IPS-20b (cell line): ENCODE results near the gene LRRC1.

Source experiments
- H3K27ac ChIP-seq: one replicate; pipeline ENCODE4 v1.5.1; 2013; ENCODE audit warnings: low read length
- H3K27me3 ChIP-seq: 2 replicates; pipeline ENCODE4 v1.6.1; 2013; ENCODE audit warnings: mild to moderate bottlenecking, low read length, inconsistent platforms; ENCODE audit not compliant: insufficient read depth
- H3K36me3 ChIP-seq: 2 replicates; pipeline ENCODE4 v1.6.1; 2013; ENCODE audit warnings: low read depth, mild to moderate bottlenecking, inconsistent platforms, low read length, moderate library complexity; ENCODE audit not compliant: insufficient read depth
- H3K4me1 ChIP-seq: 2 replicates; pipeline ENCODE4 v1.6.1; 2013; ENCODE audit warnings: mild to moderate bottlenecking, control low read depth, inconsistent platforms, low read length, moderate library complexity; ENCODE audit not compliant: insufficient read depth
- H3K4me3 ChIP-seq: 2 replicates; pipeline ENCODE4 v1.5.1; 2013; ENCODE audit warnings: mild to moderate bottlenecking, low read length, inconsistent platforms
- H3K9ac ChIP-seq: 2 replicates; pipeline ENCODE4 v1.6.1; 2013; ENCODE audit warnings: low read depth, mild to moderate bottlenecking, inconsistent platforms, low read length, moderate library complexity
- H3K9me3 ChIP-seq: 2 replicates; pipeline ENCODE4 v1.6.1; 2013; ENCODE audit warnings: mild to moderate bottlenecking, low read depth, low read length, inconsistent platforms; ENCODE audit not compliant: insufficient read depth

Gene LRRC1

DNA sequence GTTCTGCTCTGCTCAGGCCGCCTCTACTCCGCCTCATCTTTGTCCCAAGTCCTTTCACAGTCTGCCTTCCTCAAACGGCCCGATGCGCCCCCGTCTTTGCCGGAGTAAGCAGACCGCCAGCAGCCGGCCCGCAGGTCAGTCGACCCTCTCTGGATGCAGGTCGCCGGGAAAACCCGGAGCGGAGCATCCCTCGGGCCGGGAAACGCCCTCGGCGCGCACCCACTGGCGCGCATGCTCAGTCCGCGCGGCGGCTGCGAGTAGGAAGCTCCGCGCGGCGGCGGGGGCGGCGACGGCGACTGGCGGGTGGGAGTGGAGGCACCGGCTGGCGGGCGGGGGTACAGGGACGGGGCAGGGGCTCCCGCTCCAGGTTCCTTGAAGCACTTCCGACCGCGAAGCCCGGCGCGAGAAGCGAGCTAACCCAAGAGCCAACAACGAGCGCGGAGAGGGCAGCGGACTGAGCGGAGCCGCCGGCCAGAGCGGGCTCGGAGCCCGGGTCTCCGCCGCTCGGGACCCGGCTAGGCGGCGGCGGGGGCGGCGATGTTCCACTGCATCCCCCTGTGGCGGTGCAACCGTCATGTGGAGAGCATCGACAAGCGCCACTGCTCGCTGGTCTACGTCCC, at the start of gene LRRC1:
Gene LRRC1 (plus strand): TSS at position 286 of the 620 bp plus-strand sequence. CDS start 252 bp downstream, at position 538.
- H3K4me1 ChIP-seq, result peaks cover 11% of the 10 kb centered on the region; the same call in 1 of the 2 replicates
- no peaks in the 10 kb centered on the region for H3K9me3 ChIP-seq
- H3K9ac ChIP-seq, result peak within 1 kb of the TSS; percentile 84
- H3K4me3 ChIP-seq, result peak within 1 kb of the TSS; percentile 92
- no peaks in the 10 kb centered on the region for H3K36me3 ChIP-seq
- H3K27ac ChIP-seq, result peak within 1 kb of the TSS; percentile 68
- H3K27me3 ChIP-seq, result peaks cover 26% of the 10 kb centered on the region

DNA sequence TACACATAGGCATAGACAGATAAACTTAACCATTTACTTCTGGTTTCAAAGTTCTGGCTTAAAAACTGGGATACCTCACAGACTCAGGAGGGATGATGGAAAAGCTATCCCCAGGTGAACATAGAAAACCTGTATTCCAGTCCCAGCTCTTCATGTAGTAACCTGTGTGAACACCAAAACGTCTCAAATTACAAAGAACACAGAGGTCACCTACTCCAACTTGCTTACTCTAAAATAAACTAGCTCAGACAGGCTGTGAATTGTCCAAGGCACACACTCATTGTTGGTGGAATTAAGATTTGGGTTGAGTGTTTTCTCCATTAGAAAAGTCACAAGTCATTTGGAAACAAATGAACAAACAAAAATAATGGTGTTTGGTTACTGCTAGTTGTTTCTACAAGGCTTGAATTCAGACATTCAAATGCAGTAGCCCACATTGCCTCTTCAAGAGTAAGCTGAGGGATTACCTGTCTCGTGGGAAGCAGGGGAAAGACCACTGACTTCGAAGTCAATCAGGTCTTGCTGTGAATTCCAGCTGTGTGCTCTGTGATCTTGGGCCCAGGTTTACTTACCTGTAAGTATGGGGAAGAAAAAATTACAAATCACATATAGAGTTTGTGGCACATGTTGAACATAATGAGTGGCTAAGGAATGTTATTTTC, 48.2 kb upstream of the LRRC1 start:
- no peak overlapping the region for H3K27ac ChIP-seq
- H3K9me3 ChIP-seq, result no peaks in the 10 kb centered on the region
- H3K27me3 ChIP-seq, result no peaks in the 10 kb centered on the region
- no peaks in the 10 kb centered on the region for H3K36me3 ChIP-seq
- no peak overlapping the region for H3K4me3 ChIP-seq
- H3K4me1 ChIP-seq, result peaks cover 7% of the 10 kb centered on the region; the same call in 1 of the 2 replicates
- H3K9ac ChIP-seq, result no peak overlapping the region

DNA sequence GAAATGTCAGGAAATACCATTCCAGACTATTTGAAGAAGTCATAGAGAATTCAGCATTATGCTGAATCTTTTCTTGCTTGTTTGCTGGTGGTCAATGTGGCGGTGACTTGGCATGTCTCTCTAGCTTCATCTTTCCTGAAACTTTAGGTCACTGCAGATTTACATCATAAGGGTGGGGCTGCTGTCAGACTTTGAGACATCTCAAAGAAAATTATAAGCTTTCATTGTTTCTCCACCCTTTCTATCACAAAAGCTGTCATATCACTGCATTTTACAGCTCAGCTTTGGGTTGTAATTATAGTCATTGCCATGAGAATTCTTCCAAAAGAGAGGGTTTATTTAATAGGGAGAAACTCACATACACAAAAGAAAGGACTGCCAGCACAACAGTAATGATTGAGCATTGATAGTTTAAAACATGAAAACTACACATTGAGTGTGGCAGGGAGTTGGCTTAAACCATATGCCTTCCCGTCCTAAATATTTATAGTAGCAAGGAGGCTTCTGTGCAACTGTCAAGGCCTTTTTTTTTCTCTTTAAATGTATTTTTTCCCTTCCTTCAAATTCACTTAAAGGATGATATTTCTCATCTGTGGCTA, 44.7 kb upstream of the LRRC1 start:
- H3K27ac ChIP-seq, result no peak overlapping the region
- H3K9ac ChIP-seq, result no peak overlapping the region
- H3K9me3 ChIP-seq, result no peaks in the 10 kb centered on the region
- no peak overlapping the region for H3K4me3 ChIP-seq
- no peaks in the 10 kb centered on the region for H3K27me3 ChIP-seq
- H3K36me3 ChIP-seq, result no peaks in the 10 kb centered on the region
- 0 out of 2 replicates have a peak, but pooled peaks cover 7% of the 10 kb centered on the region for H3K4me1 ChIP-seq

DNA sequence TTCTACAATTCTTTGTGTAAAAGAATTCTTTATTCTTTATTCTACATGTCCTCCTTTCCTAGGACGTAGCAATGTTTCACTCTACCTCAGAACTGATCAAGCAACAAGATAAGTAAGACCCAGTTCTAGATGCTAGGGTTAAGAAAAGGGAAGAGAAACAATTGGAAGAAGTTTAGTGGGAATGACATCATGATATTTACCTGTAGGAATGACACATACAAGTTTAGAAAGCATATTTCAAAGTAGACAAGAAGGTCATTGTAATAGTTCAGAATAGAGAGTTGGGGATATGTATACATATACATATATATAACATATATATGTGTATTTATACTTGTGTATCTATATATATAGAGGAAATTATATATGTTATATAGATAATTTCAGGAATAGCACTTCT, 43.4 kb upstream of the LRRC1 start:
- Histone ChIP-seq H3K36me3 (no peaks in the 10 kb centered on the region), H3K9me3 (no peaks in the 10 kb centered on the region), H3K27ac (no peak overlapping the region), H3K27me3 (no peaks in the 10 kb centered on the region), H3K4me1 (0 out of 2 replicates have a peak, but pooled peaks cover 5% of the 10 kb centered on the region), H3K4me3 (no peak overlapping the region), H3K9ac (no peak overlapping the region)

DNA sequence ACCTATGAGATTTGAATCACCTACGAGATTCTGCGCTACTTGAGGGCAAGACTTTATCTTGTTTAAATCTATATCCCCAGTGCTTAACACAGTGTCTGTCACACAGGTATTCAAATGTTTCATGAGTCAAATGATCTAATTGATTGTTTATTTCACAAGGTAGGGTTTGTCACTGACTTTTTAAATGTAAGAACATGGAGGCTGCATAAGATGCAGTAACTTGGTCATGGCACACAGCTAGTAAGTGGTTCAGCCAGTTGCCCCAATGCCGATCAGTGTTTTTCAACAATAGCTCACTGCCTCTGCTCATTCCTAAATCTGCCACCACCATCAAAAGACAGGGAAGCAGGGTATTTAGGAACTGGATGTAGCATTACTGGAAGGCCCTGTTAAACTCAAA, 42.4 kb upstream of the LRRC1 start:
- Histone ChIP-seq H3K36me3 (no peaks in the 10 kb centered on the region), H3K9me3 (no peaks in the 10 kb centered on the region), H3K27ac (no peak overlapping the region), H3K9ac (no peak overlapping the region), H3K4me3 (no peak overlapping the region), H3K27me3 (no peaks in the 10 kb centered on the region), H3K4me1 (no peaks in the 10 kb centered on the region)

DNA sequence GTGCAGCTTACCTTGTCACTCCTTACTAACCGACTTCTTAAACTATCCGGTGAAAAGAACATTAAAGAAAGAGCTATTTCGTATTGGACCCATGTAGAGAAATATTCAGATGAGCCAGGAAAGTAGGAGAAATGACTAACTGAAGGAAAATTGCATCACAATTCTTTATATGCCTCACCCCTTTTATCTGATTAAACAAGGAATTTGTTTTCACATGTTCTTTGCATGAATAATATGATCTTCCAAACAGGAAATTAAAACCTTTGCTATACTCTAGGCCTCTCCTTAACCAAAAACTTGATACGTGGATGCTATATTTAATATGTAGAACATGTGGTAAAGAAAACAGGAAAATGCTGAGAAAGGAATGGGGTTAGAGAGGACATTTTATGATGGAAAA, 41.9 kb upstream of the LRRC1 start:
- Histone ChIP-seq H3K9ac (no peak overlapping the region), H3K4me3 (no peak overlapping the region), H3K27me3 (no peaks in the 10 kb centered on the region), H3K4me1 (no peaks in the 10 kb centered on the region), H3K27ac (no peak overlapping the region), H3K9me3 (no peaks in the 10 kb centered on the region), H3K36me3 (no peaks in the 10 kb centered on the region)

DNA sequence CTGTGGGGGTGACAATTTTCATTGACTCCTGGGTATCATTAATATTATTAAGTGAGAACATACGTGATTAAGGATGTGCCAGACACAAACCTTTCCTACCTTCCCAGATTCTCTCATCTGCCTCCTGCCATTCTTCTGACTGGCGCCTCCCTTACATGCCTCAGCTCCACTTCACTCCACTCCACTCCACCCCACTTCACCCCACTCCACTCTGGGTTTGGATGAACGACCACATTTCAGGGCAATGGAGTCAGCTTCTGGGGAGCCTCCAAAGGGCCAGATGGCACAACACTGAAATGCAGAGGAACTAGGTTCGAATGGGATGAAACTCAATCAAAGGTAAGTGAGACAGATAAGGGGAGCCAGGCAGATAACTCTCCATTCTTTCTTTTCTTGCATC, 40.5 kb upstream of the LRRC1 start:
- no peaks in the 10 kb centered on the region for H3K9me3 ChIP-seq
- H3K9ac ChIP-seq, result no peak overlapping the region
- H3K4me3 ChIP-seq, result no peak overlapping the region
- no peaks in the 10 kb centered on the region for H3K36me3 ChIP-seq
- H3K27ac ChIP-seq, result no peak overlapping the region
- no peaks in the 10 kb centered on the region for H3K4me1 ChIP-seq
- H3K27me3 ChIP-seq, result no peaks in the 10 kb centered on the region

DNA sequence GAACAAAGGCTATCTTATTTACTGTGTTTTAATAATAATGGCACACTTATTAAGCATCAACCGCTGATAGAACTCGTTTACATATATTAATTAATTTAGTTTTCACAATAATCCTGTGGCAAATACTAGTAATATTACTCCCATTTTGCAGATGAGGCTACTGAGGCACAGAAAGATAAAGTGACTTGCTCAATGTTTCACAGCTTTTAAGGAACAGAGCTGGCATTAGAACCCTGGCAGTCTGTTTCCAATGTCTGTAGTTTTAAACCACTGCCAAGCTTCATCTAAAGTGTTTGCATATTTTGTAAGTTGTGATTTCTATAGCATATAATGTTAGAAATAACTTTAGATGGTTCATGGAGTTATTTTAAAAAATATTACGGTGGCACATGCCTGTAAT, 38.4 kb upstream of the LRRC1 start:
- no peaks in the 10 kb centered on the region for H3K27me3 ChIP-seq
- no peak overlapping the region for H3K9ac ChIP-seq
- no peaks in the 10 kb centered on the region for H3K9me3 ChIP-seq
- H3K36me3 ChIP-seq, result no peaks in the 10 kb centered on the region
- H3K4me3 ChIP-seq, result no peak overlapping the region
- H3K4me1 ChIP-seq, result no peaks in the 10 kb centered on the region
- no peak overlapping the region for H3K27ac ChIP-seq

DNA sequence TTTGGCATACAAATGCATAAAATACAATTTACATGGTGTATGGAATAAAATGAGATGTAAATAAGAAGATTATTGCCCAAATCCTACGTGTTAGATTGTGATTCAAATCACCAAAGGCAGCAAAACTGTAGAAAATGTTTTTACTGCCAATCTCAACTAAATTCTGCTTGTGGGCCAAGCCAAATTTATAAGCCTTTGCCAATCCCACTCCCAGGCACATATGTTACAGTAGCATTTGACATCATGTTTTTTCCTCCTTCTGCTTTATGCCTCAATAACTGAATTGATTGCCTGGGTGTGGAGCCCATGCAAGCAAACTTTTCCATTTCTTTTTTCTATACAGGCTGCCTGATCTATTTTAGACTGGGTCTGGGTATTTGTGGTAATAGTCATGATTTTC, 36.3 kb upstream of the LRRC1 start:
- H3K4me3 ChIP-seq, result no peak overlapping the region
- no peaks in the 10 kb centered on the region for H3K27me3 ChIP-seq
- H3K4me1 ChIP-seq, result no peaks in the 10 kb centered on the region
- H3K9ac ChIP-seq, result no peak overlapping the region
- no peaks in the 10 kb centered on the region for H3K9me3 ChIP-seq
- H3K27ac ChIP-seq, result no peak overlapping the region
- H3K36me3 ChIP-seq, result no peaks in the 10 kb centered on the region

DNA sequence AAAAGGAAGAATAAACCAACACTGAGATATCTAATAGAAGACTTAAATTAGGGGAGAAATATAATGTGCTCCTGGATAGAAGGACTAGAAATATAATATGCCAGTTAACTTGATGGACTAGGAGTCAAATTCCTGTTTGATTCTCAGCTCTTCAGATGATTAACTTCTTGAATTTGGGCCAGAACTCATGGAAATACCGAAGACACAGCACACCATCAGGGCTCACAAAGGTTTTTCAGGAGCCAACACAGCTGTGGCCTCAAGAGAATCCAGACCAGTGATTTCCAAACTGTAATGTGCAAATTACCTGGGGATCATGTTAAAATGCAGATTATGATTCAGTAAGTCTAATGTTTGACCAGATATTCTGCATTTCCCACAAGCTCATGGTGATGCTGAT, 33.8 kb upstream of the LRRC1 start:
- no peaks in the 10 kb centered on the region for H3K9me3 ChIP-seq
- no peak overlapping the region for H3K27ac ChIP-seq
- H3K9ac ChIP-seq, result no peak overlapping the region
- no peaks in the 10 kb centered on the region for H3K36me3 ChIP-seq
- no peaks in the 10 kb centered on the region for H3K4me1 ChIP-seq
- H3K4me3 ChIP-seq, result no peak overlapping the region
- no peaks in the 10 kb centered on the region for H3K27me3 ChIP-seq

DNA sequence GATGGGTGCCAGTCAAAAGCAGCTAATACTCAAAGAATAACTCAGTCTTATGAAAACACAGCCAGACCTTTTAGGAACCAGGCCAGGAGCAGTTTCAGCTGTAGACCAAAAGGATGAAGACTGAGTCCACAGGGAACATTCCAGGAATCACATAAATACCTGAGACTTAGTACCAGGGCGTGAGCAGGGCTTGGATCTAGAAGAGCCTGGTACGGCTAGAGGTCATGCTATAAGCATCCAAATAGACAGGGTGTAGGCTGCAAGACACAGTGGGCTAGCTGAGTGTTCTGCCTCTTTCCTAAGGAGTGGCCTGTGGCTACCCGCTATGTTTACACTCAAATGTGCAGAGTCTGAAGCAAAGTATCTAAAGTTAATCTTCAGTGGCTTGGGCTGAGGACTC, 29.5 kb upstream of the LRRC1 start:
- no peaks in the 10 kb centered on the region for H3K4me1 ChIP-seq
- no peaks in the 10 kb centered on the region for H3K9me3 ChIP-seq
- H3K4me3 ChIP-seq, result no peak overlapping the region
- H3K9ac ChIP-seq, result no peak overlapping the region
- H3K27me3 ChIP-seq, result no peaks in the 10 kb centered on the region
- no peak overlapping the region for H3K27ac ChIP-seq
- H3K36me3 ChIP-seq, result no peaks in the 10 kb centered on the region

DNA sequence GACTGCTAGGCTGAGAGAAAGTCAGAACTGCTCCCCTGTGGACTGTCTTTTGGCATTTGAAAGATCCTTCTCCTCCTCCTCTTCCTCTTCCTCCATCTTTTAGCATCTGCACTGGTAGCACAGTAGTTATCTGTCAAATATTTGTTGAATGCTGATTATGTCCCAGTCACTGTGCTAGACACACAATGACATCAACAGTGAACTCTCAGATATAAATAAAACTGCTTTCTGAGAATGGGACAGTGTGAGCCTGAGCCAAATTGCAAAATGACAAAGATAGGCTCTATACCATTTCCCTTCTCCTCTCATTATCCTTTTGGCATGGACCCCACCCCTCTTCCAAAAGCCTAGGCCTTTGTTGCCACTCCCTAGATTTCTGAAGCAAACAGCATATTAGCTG, 27.9 kb upstream of the LRRC1 start:
- Histone ChIP-seq H3K4me1 (no peaks in the 10 kb centered on the region; the same call in 1 of the 2 replicates), H3K27ac (no peak overlapping the region), H3K9me3 (no peaks in the 10 kb centered on the region), H3K36me3 (no peaks in the 10 kb centered on the region), H3K4me3 (no peak overlapping the region), H3K27me3 (no peaks in the 10 kb centered on the region), H3K9ac (no peak overlapping the region)
